Type B pancreatic cell (in vitro differentiated cells): Measurements from ENCODE around the gene RAB40C. TPM values are rescaled to one million over a fixed set of nuclear protein-coding genes. Genes with fewer than 3 reads are reported as not detected.

Experiments
- DNase-seq: peaks from one replicate; pipeline ENCODE4 v3.0.0; 2021; ENCODE audit warnings: mixed read lengths; ENCODE audit not compliant: unreplicated experiment; ENCODE audit errors: extremely low spot score
- H3K27ac Mint-ChIP-seq: 2 replicates; pipeline ENCODE4 v1.8.0; 2021; ENCODE audit warnings: mild to moderate bottlenecking, mixed read lengths
- H3K27me3 Mint-ChIP-seq: 2 replicates; pipeline ENCODE4 v1.8.0; 2021; ENCODE audit warnings: mixed read lengths
- H3K36me3 Mint-ChIP-seq: 2 replicates; pipeline ENCODE4 v1.8.0; 2021; ENCODE audit warnings: mixed read lengths
- H3K4me1 Mint-ChIP-seq: one replicate; pipeline ENCODE4 v1.8.0; 2021; ENCODE audit warnings: mixed read lengths; ENCODE audit not compliant: unreplicated experiment
- H3K4me3 Mint-ChIP-seq: 2 replicates; pipeline ENCODE4 v1.8.0; 2021; ENCODE audit warnings: mild to moderate bottlenecking, mixed read lengths
- H3K9me3 Mint-ChIP-seq: 2 replicates; pipeline ENCODE4 v1.8.0; 2021; ENCODE audit warnings: mixed read lengths
- CTCF ChIP-seq: fragments of 200-600 bp; sonication (generic); conservative IDR thresholded peaks from 2 replicates; pipeline ENCODE4 v1.5.0; 2021; ENCODE audit warnings: antibody characterized with exemption, mild to moderate bottlenecking
- microRNA-seq: library from miRNA; unstranded; fragments of <30 nt; microRNA quantifications from one replicate; pipeline ENCODE4, GENCODE V29; 2020
- total RNA-seq: library from RNA; stranded (reverse); gene quantifications from 2 replicates; pipeline ENCODE4 v1.2.1, GENCODE V29; 2021; ENCODE audit warnings: low replicate concordance

Gene RAB40C
- total RNA-seq, 1 donor from 2014 or later = 26.5 TPM

- DNase-seq = no peak
- H3K4me1 Mint-ChIP-seq = no peaks in the 10 kb centered on the region
- TF ChIP-seq CTCF = no peak
- no peaks in the 10 kb centered on the region for H3K36me3 Mint-ChIP-seq
- H3K27ac Mint-ChIP-seq = no peak overlapping the region
- peaks cover 5% of the 10 kb centered on the region for H3K27me3 Mint-ChIP-seq
- no peak overlapping the region for H3K4me3 Mint-ChIP-seq
- H3K9me3 Mint-ChIP-seq = no peaks in the 10 kb centered on the region
These were observed 86.2 kb downstream of the RAB40C start for GRCh38 chr16:675884-676564.

DNA sequence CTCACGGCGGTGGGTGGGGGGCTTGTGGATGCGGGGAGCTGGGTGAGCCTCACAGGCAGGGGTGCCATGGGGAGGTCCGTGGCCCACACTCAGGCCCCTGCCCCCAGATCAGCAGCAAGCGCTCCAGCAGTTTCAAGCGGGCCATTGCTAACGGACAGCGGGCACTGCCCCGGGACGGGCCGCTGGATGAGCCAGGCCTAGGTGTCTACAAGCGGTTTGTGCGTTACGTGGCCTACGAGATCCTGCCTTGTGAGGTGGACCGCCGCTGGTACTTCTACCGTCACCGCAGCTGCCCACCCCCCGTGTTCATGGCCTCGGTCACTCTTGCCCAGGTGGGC, 86.7 kb downstream of the RAB40C start:
- DNase-seq = no peak
- H3K4me1 Mint-ChIP-seq = no peaks in the 10 kb centered on the region

GRCh38 chr16:676913-677312, 87.0 kb downstream of the RAB40C start:
- no peaks in the 10 kb centered on the region for H3K9me3 Mint-ChIP-seq
- DNase-seq = no peak
- H3K4me3 Mint-ChIP-seq = no peak overlapping the region
- TF ChIP-seq CTCF = no peak
- no peaks in the 10 kb centered on the region for H3K4me1 Mint-ChIP-seq
- no peaks in the 10 kb centered on the region for H3K36me3 Mint-ChIP-seq
- H3K27me3 Mint-ChIP-seq = peaks cover 5% of the 10 kb centered on the region
- no peak overlapping the region for H3K27ac Mint-ChIP-seq

More for the DNA sequence above, 86.7 kb downstream of the RAB40C start:
- no peaks in the 10 kb centered on the region for H3K36me3 Mint-ChIP-seq
- H3K4me3 Mint-ChIP-seq = no peak overlapping the region
- no peak overlapping the region for H3K27ac Mint-ChIP-seq
- H3K27me3 Mint-ChIP-seq = peaks cover 5% of the 10 kb centered on the region
- no peak for TF ChIP-seq CTCF
- H3K9me3 Mint-ChIP-seq = no peaks in the 10 kb centered on the region

DNA sequence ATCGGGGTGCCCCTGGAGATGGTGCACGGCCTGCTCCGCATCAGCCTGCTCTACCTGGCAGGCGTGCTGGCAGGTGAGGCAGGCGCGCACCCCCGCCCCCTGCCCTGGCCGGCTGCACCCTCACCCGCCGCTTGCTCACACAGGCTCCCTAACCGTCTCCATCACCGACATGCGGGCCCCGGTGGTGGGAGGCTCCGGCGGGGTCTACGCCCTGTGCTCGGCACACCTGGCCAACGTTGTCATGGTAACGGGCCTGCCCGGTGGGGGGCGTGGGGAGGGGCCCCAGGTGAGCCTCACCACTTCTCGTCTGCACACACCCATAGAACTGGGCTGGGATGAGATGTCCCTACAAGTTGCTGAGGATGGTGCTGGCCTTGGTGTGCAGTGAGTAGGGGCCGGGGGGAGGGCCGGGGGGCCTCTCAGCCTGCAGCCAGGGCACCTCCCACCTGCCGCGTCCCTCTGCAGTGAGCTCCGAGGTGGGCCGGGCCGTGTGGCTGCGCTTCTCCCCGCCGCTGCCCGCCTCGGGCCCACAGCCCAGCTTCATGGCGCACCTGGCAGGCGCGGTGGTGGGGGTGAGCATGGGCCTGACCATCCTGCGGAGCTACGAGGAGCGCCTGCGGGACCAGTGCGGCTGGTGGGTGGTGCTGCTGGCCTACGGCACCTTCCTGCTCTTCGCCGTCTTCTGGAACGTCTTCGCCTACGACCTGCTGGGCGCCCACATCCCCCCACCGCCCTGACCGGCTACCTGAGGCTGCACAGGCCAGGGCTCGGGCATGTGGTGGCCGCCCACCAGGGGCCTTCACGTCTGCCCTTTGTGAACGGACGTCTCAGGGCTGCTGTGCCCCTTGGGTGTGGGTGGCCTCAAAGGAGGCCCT, 87.7 kb downstream of the RAB40C start:
- Mint-ChIP-seq H3K27me3 (peaks cover 5% of the 10 kb centered on the region), H3K4me3 (no peak overlapping the region), H3K4me1 (peaks cover 2% of the 10 kb centered on the region), H3K36me3 (peaks cover 2% of the 10 kb centered on the region), H3K9me3 (no peaks in the 10 kb centered on the region), H3K27ac (no peak overlapping the region)
- no peak for TF ChIP-seq CTCF
- DNase-seq = no peak

- H3K36me3 Mint-ChIP-seq = peaks cover 4% of the 10 kb centered on the region
These were observed 88.5 kb downstream of the RAB40C start for GRCh38 chr16:678209-678857.

More at GRCh38 chr16:678209-678857, 88.5 kb downstream of the RAB40C start:
- peaks cover 3% of the 10 kb centered on the region for H3K4me1 Mint-ChIP-seq
- no peak overlapping the region for H3K27ac Mint-ChIP-seq
- H3K9me3 Mint-ChIP-seq = no peaks in the 10 kb centered on the region
- no peak for DNase-seq
- H3K4me3 Mint-ChIP-seq = no peak overlapping the region
- TF ChIP-seq CTCF = no peak
- peaks cover 5% of the 10 kb centered on the region for H3K27me3 Mint-ChIP-seq

Small RNA genes within 50 kb of the gene (microRNA-seq; reads per million reads assigned to microRNA genes)
- 2.5 reads per million for gene MIR3176

Other genes with a start within 250 kb of the RAB40C start
- gene AXIN1, start 237.3 kb upstream of the RAB40C start, total RNA-seq = 30.6 and 31.8 TPM in 2 replicates
- 69.6 and 75.3 TPM in 2 replicates for gene MRPL28, start 219.5 kb upstream of the RAB40C start, total RNA-seq
- gene PGAP6, start 208.1 kb upstream of the RAB40C start, total RNA-seq = 56.0 and 71.1 TPM in 2 replicates
- gene NME4, start 192.9 kb upstream of the RAB40C start, total RNA-seq = 72.8 and 166 TPM in 2 replicates
- gene DECR2, start 188.2 kb upstream of the RAB40C start, total RNA-seq = 21.5 and 22.1 TPM in 2 replicates
- gene RAB11FIP3, start 164.4 kb upstream of the RAB40C start, total RNA-seq = 43.4 and 52.1 TPM in 2 replicates
- gene CAPN15, start 62.4 kb upstream of the RAB40C start, total RNA-seq = 50.1 and 52.3 TPM in 2 replicates
- 0.12 TPM in 2 replicates for gene PRR35, start 29.7 kb upstream of the RAB40C start, total RNA-seq
- gene NHLRC4, start 23.1 kb upstream of the RAB40C start, total RNA-seq = 0.52 and 1.4 TPM in 2 replicates
- 58.2 and 83.5 TPM in 2 replicates for gene PIGQ, start 20.1 kb upstream of the RAB40C start, total RNA-seq
- gene WFIKKN1, start 40.9 kb downstream of the RAB40C start, total RNA-seq = 0.71 and 9.0 TPM in 2 replicates
- 74.4 and 77.0 TPM in 2 replicates for gene METTL26, start 46.2 kb downstream of the RAB40C start, total RNA-seq
- 36.8 and 39.1 TPM in 2 replicates for gene MCRIP2, start 51.8 kb downstream of the RAB40C start, total RNA-seq
- 75.8 and 102 TPM in 2 replicates for gene WDR90, start 59.3 kb downstream of the RAB40C start, total RNA-seq
- 146 and 163 TPM in 2 replicates for gene RHOT2, start 78.1 kb downstream of the RAB40C start, total RNA-seq
- gene RHBDL1, start 85.6 kb downstream of the RAB40C start, total RNA-seq = 2.2 and 2.7 TPM in 2 replicates
- gene STUB1, start 90.3 kb downstream of the RAB40C start, total RNA-seq = 74.7 and 80.3 TPM in 2 replicates
- 63.3 and 65.2 TPM in 2 replicates for gene JMJD8, start 94.3 kb downstream of the RAB40C start, total RNA-seq
- gene WDR24, start 100.3 kb downstream of the RAB40C start, total RNA-seq = 18.2 and 21.0 TPM in 2 replicates
- 3.9 and 4.3 TPM in 2 replicates for gene FBXL16, start 115.7 kb downstream of the RAB40C start, total RNA-seq
- gene METRN, start 125.1 kb downstream of the RAB40C start, total RNA-seq = 37.0 and 97.1 TPM in 2 replicates
- gene ANTKMT, start 131.1 kb downstream of the RAB40C start, total RNA-seq = 33.5 and 34.8 TPM in 2 replicates
- gene CCDC78, start 136.4 kb downstream of the RAB40C start, total RNA-seq = 1.2 and 3.9 TPM in 2 replicates
- 5.6 and 8.5 TPM in 2 replicates for gene HAGHL, start 137.0 kb downstream of the RAB40C start, total RNA-seq
- gene CIAO3, start 150.9 kb downstream of the RAB40C start, total RNA-seq = 41.4 and 44.5 TPM in 2 replicates
- gene MSLN, start 170.7 kb downstream of the RAB40C start, total RNA-seq = 0.77 and 0.81 TPM in 2 replicates
- gene RPUSD1, start 198.3 kb downstream of the RAB40C start, total RNA-seq = 23.7 and 26.6 TPM in 2 replicates
- 53.4 and 105 TPM in 2 replicates for gene CHTF18, start 198.6 kb downstream of the RAB40C start, total RNA-seq
- not detected in 2 replicates for gene GNG13, start 210.7 kb downstream of the RAB40C start, total RNA-seq